Stomach (tissue), 9 donors: ENCODE measurements around the gene ADARB2. TPM values are rescaled to one million over a fixed set of nuclear protein-coding genes. Genes with fewer than 3 reads are reported as not detected.

ENCODE experiments used
- DNase-seq, 2 donors: peaks; one replicate each; pipeline versions ENCODE4 v3.0.0 to v3.0.0-alpha.2; 2013 to 2019
- H3K27ac ChIP-seq, 5 donors: fragments of 200-600 bp in 4 of 5; sonication (generic) in 4 of 5; one replicate each; pipeline ENCODE4 v1.5.1; 2013 to 2019; ENCODE audit warnings: mild to moderate bottlenecking in 1 of 5, moderate library complexity in 1 of 5
- H3K27me3 ChIP-seq, 3 donors: fragments of 200-600 bp; sonication (generic); one replicate each; pipeline ENCODE4 v1.5.1; 2017 to 2019; ENCODE audit warnings: mixed run types in 1 of 3
- H3K36me3 ChIP-seq, 4 donors: fragments of 200-600 bp; sonication (generic); 1 replicate in 3 of 4; 2 replicates in 1 of 4; pipeline ENCODE4 v1.5.1; 2016 to 2019
- H3K4me1 ChIP-seq, 4 donors: fragments of 200-600 bp; sonication (generic); one replicate each; pipeline ENCODE4 v1.5.1; 2016 to 2019
- H3K4me3 ChIP-seq, 4 donors: fragments of 200-600 bp; sonication (generic) in 3 of 4; one replicate each; pipeline ENCODE4 v1.5.1; 2016 to 2019; ENCODE audit warnings: mild to moderate bottlenecking in 1 of 4
- H3K9me3 ChIP-seq, 4 donors: fragments of 200-600 bp; sonication (generic); one replicate each; pipeline ENCODE4 v1.5.1; 2016 to 2019
- CTCF ChIP-seq, 7 experiments: fragments of 450-650 bp in 4 of 7; fragments of 200-600 bp in 3 of 7; sonication (generic) in 3 of 7; IDR thresholded peaks; one replicate each; pipeline ENCODE4 v1.5.1; 2016 to 2019; ENCODE audit warnings: antibody characterized with exemption in 7 of 7, control low read depth in 2 of 7, mild to moderate bottlenecking in 1 of 7
- EP300 ChIP-seq: sonication (generic); formaldehyde crosslinking; IDR thresholded peaks from one replicate; pipeline ENCODE4 v1.6.1; 2017; ENCODE audit warnings: antibody characterized with exemption
- POLR2A ChIP-seq, 4 donors: fragments of 450-650 bp; IDR thresholded peaks; one replicate each; pipeline ENCODE4 v1.6.1; 2016; ENCODE audit warnings: antibody characterized with exemption in 4 of 4, control low read depth in 2 of 4, mild to moderate bottlenecking in 1 of 4, moderate library complexity in 1 of 4
- POLR2AphosphoS5 ChIP-seq, 3 donors: sonication (generic); formaldehyde crosslinking; IDR thresholded peaks; one replicate each; pipeline ENCODE4 v1.6.1; 2016; ENCODE audit warnings: antibody characterized with exemption in 3 of 3
- WGBS, 5 donors: extraction: QIAGEN DNeasy Blood & Tissue Kit in 3 of 5; methylation state at CpG; one replicate each; pipeline versions ENCODE4 v1.1.5 to v1.1.7; 2013 to 2018; 5-methylcytosine and 5-hydroxymethylcytosine counted together
- intact Hi-C: fragments of 100-400 bp; cut with DNase I; formaldehyde crosslinking; loops from one replicate; pipeline ENCODE4 v1.15.1; 2023; ENCODE audit warnings: low total_unique reads
- polyA plus RNA-seq, 3 donors: library from polyadenylated mRNA; stranded (reverse); fragments of 200-250 nt; gene quantifications; one replicate each; pipeline ENCODE4 v1.2.3, GENCODE V29; 2013
- total RNA-seq, 5 donors: library from RNA; depleted of rRNA; stranded (reverse); fragments of >200 nt; gene quantifications; one replicate each; pipeline versions ENCODE4 v1.1.0 to v1.2.3, GENCODE V29; 2014 to 2016
- donor health status: healthy with polysubstance abuse.
- donor health status: Bipolar disorder and iron deficiency.
- donor health status: healthy.

ADARB2 gene
- total and polyA plus RNA-seq, 8 donors: 0.55 to 4.1 (median 1.4) TPM; not detected in 1

GRCh38 chr10:1687190-1687589, 50.1 kb downstream of the ADARB2 start:
- H3K9me3 ChIP-seq: no peaks in the 10 kb centered on the region
- H3K4me3 ChIP-seq: no peak overlapping the region
- no peaks in the 10 kb centered on the region for H3K4me1 ChIP-seq
- WGBS, 5 donors: 71 to 83% (median 77%) methylated on average over 5 of the region's 5 CpGs
- H3K27me3 ChIP-seq: no peaks in the 10 kb centered on the region
- intact Hi-C loops: no loop called here
- TF ChIP-seq POLR2A (IDR thresholded peaks at IDR 0.05) (no peak), EP300 (no peak), POLR2AphosphoS5 (IDR thresholded peaks at IDR 0.05) (no peak), CTCF (IDR thresholded peaks at IDR 0.05) (no peak)
- H3K27ac ChIP-seq: no peak overlapping the region
- no peaks in the 10 kb centered on the region for H3K36me3 ChIP-seq
- DNase-seq: no peak

- no peak for TF ChIP-seq EP300
- TF ChIP-seq CTCF (IDR thresholded peaks at IDR 0.05): no peak
- TF ChIP-seq POLR2A (IDR thresholded peaks at IDR 0.05): no peak
- TF ChIP-seq POLR2AphosphoS5 (IDR thresholded peaks at IDR 0.05): no peak
- Histone ChIP-seq H3K4me3 (no peak overlapping the region), H3K9me3 (no peaks in the 10 kb centered on the region), H3K27ac (no peak overlapping the region), H3K36me3 (no peaks in the 10 kb centered on the region), H3K4me1 (no peaks in the 10 kb centered on the region), H3K27me3 (no peaks in the 10 kb centered on the region)
- intact Hi-C loops: no loop called here
- 73 to 81% (median 75%) methylated on average over 9 of the region's 9 CpGs for WGBS, 5 donors
- peak in 1 of 2 donors; percentile 26 for DNase-seq
These were observed 50.9 kb downstream of the ADARB2 start for GRCh38 chr10:1686491-1686749.

GRCh38 chr10:1685699-1686490, 51.4 kb downstream of the ADARB2 start:
- Histone ChIP-seq H3K4me3 (no peak overlapping the region), H3K4me1 (no peaks in the 10 kb centered on the region), H3K36me3 (no peaks in the 10 kb centered on the region), H3K27me3 (no peaks in the 10 kb centered on the region), H3K9me3 (no peaks in the 10 kb centered on the region), H3K27ac (no peak overlapping the region)
- DNase-seq: no peak
- 65 to 71% (median 66%) methylated on average over 15 of the region's 15 CpGs for WGBS, 5 donors
- intact Hi-C loops: no loop called here
- TF ChIP-seq POLR2A (IDR thresholded peaks at IDR 0.05): no peak
- TF ChIP-seq CTCF (IDR thresholded peaks at IDR 0.05): no peak
- no peak for TF ChIP-seq EP300
- no peak for TF ChIP-seq POLR2AphosphoS5 (IDR thresholded peaks at IDR 0.05)

- no peak for DNase-seq
These were observed 52.3 kb downstream of the ADARB2 start for GRCh38 chr10:1684991-1685390.

More at GRCh38 chr10:1684991-1685390, 52.3 kb downstream of the ADARB2 start:
- intact Hi-C loops: no loop called here
- Histone ChIP-seq H3K4me3 (no peak overlapping the region), H3K36me3 (no peaks in the 10 kb centered on the region), H3K4me1 (no peaks in the 10 kb centered on the region), H3K27ac (no peak overlapping the region), H3K9me3 (no peaks in the 10 kb centered on the region), H3K27me3 (no peaks in the 10 kb centered on the region)
- no peak for TF ChIP-seq CTCF (IDR thresholded peaks at IDR 0.05)
- no peak for TF ChIP-seq POLR2AphosphoS5 (IDR thresholded peaks at IDR 0.05)
- no peak for TF ChIP-seq EP300
- TF ChIP-seq POLR2A (IDR thresholded peaks at IDR 0.05): no peak
- 90 to 96% (median 95%) methylated on average over 9 of the region's 9 CpGs for WGBS, 5 donors
